IPS-18c (cell line): ENCODE data around the gene TFCP2L1.

ENCODE experiments used
- H3K4me3 ChIP-seq: 2 replicates; pipeline ENCODE4 v1.7.0; 2013; ENCODE audit warnings: low read depth, mild to moderate bottlenecking, low read length, moderate library complexity; ENCODE audit not compliant: insufficient read depth
- H3K9me3 ChIP-seq: one replicate; pipeline ENCODE4 v1.6.1; 2013; ENCODE audit warnings: mild to moderate bottlenecking, low read length, moderate library complexity; ENCODE audit not compliant: control insufficient read depth, insufficient read depth

The TFCP2L1 gene

GRCh38 chr2:121253674-121254240, 31.2 kb downstream of the TFCP2L1 start:
- no peaks in the 10 kb centered on the region for H3K9me3 ChIP-seq
- H3K4me3 ChIP-seq: no peak overlapping the region

- Histone ChIP-seq H3K4me3 (no peak overlapping the region), H3K9me3 (no peaks in the 10 kb centered on the region)
Measured at GRCh38 chr2:121253021-121253673, 31.9 kb downstream of the TFCP2L1 start.

- H3K4me3 ChIP-seq: no peak overlapping the region
- no peaks in the 10 kb centered on the region for H3K9me3 ChIP-seq
Measured at GRCh38 chr2:121251497-121251896, 33.5 kb downstream of the TFCP2L1 start.

DNA sequence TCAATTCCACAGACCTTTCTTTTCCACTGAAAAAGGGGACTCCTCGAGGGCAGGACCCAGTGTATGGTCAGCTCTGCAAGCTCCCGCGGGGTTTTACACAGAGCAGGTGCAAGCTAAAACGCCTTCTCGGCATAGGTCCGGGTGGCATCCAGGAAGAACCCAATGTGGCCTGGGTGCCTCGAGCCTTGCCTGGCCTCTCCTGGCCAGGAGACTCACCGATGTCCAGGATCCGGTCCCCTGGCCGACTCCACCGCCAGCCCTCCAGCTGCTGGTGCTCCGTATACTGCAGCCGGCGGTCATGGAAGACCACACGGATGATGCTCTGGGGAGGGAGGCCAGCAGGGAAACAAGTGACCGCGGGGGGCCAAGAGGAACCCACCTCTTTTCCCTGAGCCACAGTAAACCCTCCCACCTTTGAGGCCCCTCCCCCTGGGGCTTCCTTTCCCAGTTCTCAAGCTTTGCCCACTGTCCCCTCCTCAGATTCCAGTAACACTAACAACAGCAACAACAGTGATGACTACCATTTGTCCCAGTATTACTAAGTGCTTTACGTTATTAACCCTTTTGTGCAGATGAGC, 36.1 kb downstream of the TFCP2L1 start:
- H3K9me3 ChIP-seq: no peaks in the 10 kb centered on the region
- no peak overlapping the region for H3K4me3 ChIP-seq

- no peak overlapping the region for H3K4me3 ChIP-seq
- H3K9me3 ChIP-seq: no peaks in the 10 kb centered on the region
Measured at GRCh38 chr2:121247971-121248370, 37.0 kb downstream of the TFCP2L1 start.

GRCh38 chr2:121247534-121247933, 37.5 kb downstream of the TFCP2L1 start:
- no peaks in the 10 kb centered on the region for H3K9me3 ChIP-seq

DNA sequence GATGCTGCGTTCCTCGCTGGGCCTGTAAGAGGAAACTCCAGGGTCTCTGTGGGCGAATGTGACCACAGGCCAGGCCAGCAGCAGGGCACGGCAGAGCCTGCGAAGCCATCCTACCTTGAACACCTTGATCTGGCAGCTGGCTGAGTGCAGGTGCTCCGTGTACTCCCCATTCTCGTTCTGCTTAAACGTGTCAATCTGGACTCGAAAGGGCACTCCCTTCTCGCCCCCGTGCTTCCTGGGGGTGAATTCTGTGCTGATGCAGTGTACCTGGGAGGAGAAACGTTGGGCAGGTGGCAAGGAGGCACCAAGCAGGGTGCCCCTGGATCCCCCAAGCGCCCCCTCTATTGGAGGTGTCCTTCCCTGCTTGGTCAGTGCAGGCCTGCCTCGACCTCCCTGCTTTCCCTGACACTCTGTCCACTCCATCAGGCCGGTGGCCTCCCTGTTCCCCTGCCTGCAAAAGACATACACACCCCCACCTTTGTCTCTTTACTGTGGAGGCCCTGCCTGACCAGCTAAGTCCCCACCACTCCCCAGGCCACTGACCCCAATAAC, 38.2 kb downstream of the TFCP2L1 start:
- Histone ChIP-seq H3K9me3 (no peaks in the 10 kb centered on the region), H3K4me3 (no peak overlapping the region)

More at GRCh38 chr2:121247534-121247933, 37.5 kb downstream of the TFCP2L1 start:
- no peak overlapping the region for H3K4me3 ChIP-seq

GRCh38 chr2:121245913-121246312, 39.1 kb downstream of the TFCP2L1 start:
- Histone ChIP-seq H3K9me3 (no peaks in the 10 kb centered on the region), H3K4me3 (no peak overlapping the region)

DNA sequence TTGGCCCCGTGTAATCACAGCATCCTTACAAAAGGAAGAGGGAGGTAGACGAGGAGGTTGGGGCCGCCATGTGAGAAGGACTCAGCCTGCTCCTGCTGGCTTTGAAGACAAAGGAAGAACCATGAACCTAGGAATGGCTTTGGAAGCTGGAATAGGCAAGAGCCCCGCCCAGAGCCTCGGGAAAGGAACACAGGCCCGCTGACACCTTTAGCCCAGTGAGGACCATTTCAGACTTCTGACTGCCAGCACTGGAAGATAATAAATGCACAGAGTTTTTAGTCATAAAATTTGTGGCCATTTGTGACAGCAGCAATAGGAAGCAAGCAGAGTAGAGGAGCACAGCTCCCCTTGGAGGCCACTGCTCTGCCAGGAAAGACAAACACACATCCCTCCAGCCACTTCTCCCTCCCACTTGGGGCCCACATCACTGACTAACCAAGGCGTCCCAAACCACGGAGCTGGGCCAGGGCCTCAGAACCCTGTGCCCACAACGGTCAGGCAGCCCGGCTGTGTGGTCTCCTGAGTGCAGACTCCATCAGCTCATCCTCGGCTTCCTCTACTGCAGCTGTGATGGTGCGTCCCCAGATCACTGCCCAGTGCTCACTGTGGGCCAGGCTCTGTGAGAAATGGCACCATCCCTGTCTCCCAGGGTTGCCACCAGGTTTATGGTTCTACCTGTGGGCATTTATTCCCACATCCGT, 39.7 kb downstream of the TFCP2L1 start:
- Histone ChIP-seq H3K9me3 (no peaks in the 10 kb centered on the region), H3K4me3 (no peak overlapping the region)

DNA sequence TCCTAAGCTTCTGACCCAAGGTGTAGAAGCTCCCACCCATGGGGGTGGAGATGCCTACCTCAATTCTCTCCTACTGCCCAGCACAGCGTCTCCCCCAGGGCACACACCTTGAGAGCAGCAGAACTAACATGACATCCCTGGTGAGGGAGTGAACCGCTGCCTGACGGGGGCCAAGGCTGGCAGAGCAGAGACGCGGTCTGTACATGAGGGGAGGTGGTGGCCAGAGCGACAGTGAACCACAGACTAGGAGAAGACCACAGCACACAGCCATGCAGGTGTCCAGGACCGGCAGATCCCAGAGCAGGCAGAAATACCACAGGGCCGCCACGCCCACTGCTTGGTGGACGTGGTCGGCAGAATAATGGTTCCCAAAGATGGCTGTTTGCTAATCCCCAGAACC, 40.4 kb downstream of the TFCP2L1 start:
- Histone ChIP-seq H3K4me3 (no peak overlapping the region), H3K9me3 (no peaks in the 10 kb centered on the region)

DNA sequence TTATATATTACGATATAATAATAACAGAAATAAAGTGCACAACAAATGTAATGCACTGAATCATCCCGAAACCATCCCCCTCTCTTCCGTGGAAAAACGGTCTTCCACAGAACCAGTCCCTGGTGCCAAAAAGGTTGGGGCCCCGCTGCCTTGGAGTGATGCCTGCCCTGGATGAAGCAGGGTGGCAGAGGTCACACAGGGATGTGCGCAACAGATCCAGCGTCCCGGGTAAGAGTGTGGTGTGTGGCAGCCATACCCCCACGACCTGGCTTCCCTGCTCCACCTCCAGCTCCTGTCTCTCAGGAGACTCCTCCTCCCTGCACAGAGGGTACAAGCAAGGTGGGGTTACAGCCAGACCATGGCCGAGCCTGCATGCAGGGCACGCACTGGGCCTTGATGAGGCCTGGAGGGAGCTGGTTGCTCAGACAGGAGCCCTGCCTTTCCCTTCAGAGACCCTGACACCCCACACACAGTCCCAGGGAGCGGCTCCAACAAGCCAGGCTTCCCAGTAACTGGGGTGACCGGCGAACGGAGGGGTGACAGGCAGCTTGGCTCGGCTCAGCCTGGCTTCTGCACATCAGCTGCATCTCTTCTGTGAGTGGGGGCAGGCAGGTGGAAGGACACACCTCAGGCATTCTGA, 41.1 kb downstream of the TFCP2L1 start:
- no peaks in the 10 kb centered on the region for H3K9me3 ChIP-seq
- no peak overlapping the region for H3K4me3 ChIP-seq

- Histone ChIP-seq H3K4me3 (no peak overlapping the region), H3K9me3 (no peaks in the 10 kb centered on the region)
Measured at GRCh38 chr2:121242976-121243375, 42.0 kb downstream of the TFCP2L1 start.

DNA sequence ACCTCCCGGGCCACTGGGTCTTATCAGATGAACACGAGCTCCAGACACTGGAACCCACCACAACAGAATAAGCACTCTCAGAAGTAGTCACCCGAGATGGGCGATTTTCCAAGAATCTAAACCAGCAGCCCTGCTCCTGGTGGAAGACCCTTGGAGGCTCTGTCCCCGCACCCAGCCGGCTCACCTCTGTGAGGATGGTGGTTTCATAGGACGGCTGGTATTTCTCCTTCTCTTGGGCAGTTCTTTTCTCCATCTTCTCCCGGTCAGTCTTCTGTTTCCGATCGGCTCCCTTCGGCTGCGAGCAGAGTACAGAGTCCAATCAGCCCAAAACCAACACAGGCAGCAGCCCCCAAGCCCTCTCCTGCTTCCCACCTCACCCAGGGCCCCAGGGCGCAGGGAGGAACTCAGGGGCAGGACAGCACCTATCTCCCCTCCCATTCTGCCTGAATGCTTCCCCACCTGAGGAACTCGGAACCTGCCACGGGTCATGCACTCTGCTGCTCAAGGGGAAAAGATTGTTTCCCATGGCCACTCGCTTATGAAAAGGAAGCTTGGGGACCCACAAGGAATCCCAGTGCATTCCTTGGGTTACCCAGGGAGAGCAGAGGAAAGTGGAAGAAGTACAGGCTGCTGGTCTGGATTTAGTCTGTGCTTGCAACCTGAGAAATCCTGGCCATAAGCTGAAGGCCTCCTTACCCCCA, 42.7 kb downstream of the TFCP2L1 start:
- Histone ChIP-seq H3K9me3 (no peaks in the 10 kb centered on the region), H3K4me3 (no peak overlapping the region)

DNA sequence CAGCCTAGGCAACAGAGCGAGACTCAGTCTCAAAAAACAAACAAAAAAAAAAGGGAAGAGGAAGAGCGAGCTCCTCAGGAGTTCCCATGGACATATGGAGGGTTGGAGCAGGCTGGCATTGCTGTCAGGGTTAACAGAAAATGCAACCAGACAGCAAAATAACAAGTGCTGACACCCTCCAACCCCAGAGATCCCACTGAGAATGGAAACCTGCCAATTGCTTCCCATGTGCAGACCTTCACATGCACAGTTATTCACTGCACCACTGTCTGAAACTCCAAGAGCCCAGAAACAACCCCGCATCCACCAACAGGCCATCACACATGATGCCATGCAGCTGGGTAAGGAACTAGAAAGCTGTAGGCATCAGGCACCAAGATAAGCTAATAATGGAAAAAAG, 43.5 kb downstream of the TFCP2L1 start:
- H3K9me3 ChIP-seq: no peaks in the 10 kb centered on the region
- no peak overlapping the region for H3K4me3 ChIP-seq

DNA sequence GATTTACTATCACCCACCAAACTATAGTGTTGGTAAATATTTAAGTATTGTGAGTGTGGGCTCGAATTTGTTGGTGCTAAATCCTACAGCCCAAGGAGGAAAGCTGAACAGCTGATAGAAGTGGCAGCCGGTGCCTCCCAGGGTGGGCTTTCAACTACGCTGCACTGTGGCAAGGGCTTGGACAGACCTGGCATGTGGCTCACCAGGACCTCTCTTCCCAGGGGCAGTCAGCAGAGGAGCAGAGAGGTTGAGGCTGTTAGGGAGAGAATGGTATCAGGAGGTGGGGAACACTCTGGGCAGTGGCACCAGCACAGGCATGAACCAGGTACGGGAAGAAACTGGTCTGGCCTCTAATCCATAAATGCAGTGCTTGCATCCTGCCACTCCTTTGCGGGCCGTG, 44.6 kb downstream of the TFCP2L1 start:
- Histone ChIP-seq H3K9me3 (no peaks in the 10 kb centered on the region), H3K4me3 (no peak overlapping the region)

DNA sequence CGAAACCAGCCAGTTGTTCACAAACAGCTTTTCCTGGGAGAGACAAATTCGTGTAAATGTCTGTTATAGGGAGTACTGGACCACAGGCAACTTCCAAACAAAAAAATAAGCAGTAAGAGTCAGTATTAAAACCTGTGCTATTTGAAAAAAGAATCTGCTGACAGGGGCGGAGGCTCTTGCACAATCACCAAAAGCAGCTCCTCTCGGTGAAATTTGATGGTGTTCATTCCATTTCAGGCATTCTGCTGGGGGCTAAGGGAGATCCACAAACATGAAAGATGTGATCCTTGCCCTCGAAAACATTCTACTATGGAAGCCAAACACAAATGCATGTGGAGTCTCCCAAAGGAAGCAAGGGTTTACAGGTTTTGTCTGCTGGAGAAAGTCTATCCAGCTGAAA, 45.0 kb downstream of the TFCP2L1 start:
- no peak overlapping the region for H3K4me3 ChIP-seq

GRCh38 chr2:121239471-121239870, 45.5 kb downstream of the TFCP2L1 start:
- Histone ChIP-seq H3K9me3 (no peaks in the 10 kb centered on the region), H3K4me3 (no peak overlapping the region)

More for the DNA sequence above, 45.0 kb downstream of the TFCP2L1 start:
- no peaks in the 10 kb centered on the region for H3K9me3 ChIP-seq
